ENCODE data around the gene WDFY4.

Gene WDFY4

DNA sequence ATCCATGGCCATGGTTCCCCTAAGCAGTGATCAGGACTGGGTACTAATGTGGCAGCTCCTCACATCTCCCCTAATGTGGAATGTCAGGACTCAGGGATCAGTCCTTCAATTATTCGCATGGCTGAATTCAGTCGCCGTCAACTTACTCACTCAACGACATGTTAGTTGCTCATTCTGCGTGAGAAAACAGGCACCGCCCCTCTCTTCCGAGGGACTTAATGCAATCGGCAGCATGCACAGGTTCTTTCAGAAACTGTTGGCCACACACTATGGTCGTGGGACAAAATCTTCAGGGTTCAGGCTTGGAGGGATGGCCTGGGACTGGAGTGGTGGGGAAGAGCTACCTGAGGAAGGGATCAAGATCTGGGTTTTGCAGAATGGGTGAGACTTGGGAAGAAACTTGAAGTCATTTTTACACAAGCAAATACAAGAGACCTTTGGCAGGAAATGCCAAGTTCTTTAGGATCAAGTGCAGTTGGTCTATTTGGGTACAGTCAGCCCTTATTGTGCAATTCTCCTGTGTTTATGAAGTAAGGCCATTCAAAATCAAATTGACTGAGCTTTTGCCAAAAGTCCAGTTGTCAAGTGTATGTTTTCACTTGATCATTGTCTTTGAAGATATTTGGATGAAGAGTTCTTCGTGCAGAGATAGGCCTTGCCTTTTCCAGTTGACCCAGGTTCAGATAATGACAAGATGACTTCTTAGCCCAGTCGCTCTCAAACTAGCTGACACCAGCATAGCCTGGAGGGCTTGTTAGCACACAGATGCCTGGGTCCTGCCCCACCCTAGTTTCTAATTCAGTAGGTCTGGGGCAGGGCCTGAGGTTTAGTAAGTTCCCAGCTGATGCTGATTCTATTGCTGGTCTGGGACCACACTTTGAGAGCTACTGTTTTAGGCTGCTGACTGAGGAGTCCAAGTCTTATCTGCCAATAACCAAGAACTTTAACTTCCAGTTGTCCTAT is 206.5 kb downstream of the WDFY4 start:
- DNase-seq, result no peak

DNA sequence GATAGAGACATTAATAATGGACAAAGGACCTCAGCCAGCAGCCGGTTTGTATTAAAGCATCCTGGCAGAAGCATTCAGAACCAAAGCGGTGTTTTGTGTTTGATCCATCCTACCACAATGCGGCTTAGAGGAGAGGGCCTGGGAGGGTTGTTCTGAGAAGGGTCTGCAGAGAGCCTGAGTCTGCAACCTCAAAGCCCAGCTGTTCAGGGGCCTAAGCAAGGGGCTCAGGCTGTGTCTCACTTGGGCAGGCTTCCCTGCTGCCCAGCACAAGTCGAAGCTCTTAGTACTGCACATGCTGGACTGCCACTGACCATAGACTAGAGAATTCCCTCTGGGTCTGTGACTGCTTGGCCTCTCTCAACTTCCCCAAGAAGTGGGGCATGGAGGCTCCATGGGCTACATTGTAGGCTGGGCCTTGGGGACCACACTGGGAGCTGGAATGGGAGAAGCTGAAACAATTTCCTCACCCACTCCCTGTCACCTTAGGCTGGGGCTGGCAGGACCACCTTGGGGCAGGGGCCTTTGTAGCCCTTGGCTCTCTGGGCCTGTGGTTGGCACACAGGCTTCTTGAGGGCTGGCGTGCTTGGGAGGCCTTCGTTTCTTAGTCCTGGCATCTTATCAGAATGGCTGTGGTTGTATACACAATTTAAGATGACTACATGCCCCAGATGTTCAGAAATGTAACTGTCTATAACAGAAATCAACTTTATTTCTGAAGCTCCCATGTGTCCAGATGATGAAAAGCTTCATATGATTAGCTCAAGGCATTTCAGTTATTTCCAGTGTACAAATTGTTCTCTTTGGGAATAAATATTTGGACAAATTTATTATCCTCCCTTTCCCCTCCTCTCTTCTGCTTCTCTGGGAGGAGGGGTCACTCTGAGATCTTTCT is 210.5 kb downstream of the WDFY4 start:
- no peak for DNase-seq

DNA sequence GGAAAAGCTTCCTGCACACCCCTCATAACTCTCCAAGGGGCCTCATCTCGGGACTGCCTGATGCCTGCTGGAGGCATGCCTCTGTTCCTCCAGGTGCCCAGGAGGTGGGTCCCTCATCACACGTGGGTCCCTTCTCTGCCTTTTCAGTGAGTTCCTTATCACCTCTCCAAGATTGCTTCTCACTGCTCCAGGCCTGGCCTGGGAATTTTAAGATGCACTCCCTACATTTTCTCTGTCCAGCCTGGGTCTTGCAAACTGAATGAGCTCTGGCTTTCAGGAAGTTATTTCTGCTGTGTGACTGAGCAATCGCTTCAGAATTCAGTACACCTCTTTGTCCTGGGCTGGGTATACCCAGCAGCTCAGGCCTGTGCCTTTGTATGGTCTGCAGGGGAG is 211.1 kb downstream of the WDFY4 start:
- no peak for DNase-seq

DNA sequence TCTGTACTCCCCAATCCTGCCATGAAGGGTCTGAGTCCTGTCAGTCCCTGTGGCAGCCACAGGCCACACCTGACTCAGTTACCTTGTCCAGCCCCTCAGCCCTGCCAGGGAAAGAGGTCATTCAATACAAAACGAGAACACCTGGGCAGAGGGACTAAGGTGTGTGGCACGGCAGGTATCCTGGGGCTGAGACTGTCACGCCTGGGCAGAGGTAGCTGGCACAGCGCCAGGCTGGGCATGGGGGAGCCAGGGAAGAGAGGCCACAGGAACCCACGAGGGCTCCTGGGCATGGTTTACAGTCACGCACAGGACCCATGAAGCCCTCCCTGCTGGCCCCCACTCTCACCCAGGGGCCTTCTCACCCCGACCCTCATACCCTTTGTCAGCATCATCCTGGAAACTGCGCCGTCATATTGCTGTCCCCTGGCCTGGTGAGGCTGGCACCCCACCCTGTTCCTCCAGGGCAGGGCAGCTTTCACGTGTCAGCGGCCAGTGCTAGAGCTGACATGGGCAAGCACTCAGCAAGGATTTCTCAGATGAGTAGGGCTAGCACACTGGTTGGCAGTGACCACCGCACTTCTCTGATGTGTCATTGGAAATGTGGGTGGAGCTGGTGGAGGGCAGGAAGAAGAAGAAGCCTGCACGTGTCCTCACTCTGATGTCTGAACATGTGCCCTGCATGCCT is 212.2 kb downstream of the WDFY4 start:
- DNase-seq, result no peak

DNA sequence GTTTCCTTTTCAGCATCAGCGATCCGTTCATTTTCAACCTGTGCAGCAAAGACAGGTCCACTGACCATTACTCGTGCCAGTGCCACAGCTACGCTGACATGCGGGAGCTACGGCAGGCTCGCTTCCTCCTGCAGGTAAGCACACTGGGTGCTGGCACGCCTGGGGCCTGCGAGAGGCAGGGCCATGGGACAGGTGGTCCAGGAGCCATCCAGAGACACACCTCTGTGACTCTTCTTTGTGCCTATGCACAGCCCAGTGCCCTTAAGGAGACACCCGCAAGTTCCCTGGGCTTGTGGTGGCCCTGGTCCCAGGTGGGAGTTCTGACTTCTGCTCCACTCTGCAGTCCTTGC is 212.7 kb downstream of the WDFY4 start:
- DNase-seq, result no peak

DNA sequence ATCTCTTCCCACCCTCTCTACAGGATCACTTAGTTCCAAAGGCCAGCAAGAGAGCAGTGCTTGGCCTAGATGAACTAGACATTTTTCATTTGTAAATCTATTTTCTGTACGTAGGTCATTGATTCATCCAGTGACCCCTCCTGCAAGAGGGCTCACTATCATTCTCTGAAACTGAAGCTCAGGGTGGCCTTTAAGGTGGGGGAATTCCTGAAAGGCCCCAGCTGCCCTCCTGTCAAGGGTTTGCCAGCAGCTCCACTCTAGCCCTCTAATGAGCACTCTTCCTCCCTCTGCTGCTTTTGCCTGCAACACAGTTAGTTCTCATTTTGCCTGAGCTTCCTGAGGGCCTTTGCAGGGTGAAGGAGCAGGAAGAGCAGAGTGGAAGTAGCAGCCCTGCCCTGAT is 213.8 kb downstream of the WDFY4 start:
- no peak for DNase-seq

DNA sequence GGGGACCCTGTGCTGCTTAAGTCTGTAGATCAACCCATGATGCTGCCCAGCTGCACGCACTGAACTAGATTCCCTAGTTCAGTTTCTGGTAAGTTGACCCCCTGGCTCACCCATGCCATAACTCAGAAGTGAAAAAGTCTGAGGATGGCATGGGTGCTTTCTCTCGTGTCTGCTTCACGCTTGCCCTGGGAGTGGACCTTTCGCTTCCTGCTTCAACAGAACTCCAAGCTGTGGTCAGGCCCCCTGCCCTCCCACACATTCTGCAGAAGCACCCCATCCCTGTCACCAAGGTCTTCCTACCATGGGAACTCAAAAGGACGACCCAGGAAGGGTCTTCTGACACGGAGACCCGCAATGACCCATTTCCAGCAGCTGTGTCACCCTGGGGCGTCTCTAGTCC is 215.1 kb downstream of the WDFY4 start:
- DNase-seq, result no peak

DNA sequence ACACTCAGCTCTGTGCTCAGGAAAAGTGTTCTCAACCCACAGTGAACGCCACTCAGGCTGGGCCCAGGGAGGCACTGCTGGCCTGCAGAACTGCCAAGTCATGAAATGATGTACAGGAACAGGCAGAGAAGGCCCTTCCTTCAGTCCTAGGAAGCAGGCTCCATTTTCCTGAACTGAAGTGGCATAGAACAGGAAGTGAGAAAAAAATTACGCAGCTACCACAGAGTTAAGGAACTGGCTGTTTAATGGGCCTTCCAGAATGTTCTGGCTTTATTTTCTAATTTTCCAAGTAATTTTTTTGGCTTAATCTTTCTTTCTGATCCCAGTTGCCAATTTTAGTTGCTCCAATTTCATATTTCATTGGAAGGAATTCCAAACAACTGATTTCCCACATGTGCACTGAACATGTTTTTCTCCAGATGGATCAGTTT is 215.7 kb downstream of the WDFY4 start:
- DNase-seq, result no peak

DNA sequence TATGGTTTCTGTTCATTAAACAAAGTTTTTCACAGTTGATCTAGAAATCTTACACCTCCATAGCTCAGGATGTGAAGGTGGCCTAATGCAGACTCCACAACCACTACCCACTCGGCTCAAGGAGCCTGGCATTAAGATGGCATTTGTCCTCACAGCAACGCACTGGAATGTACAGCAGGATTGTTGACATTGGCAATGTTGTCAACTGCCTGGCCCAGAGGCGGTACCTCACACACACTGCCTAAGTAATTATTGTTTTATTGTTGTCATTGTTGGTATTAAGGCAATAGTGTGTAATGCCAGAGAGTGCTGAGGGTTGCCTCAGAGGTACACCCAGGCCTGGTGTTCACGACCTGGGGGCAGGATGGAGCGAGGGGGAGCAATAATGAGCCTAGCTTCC is 216.6 kb downstream of the WDFY4 start:
- DNase-seq, result no peak

DNA sequence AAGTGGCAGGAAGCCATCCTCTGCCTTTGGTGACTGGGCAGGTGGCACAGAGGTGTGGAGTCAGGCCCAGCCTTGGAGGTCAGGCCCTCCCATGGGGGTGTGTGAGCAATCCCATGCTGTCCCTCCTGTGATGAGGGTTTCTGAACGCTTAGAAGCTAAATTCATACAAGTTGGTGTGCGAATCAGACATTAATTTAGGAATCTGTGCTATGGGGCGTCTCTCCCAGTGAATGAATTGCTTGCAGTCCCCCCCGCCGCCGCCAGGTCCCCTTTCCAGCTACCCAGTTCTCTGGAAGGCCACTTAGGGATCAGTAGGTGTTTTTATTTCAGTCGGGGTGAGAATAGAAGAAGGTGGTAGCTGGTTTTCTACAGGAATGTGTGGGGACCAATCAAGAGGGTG is 217.4 kb downstream of the WDFY4 start:
- DNase-seq, result no peak

DNA sequence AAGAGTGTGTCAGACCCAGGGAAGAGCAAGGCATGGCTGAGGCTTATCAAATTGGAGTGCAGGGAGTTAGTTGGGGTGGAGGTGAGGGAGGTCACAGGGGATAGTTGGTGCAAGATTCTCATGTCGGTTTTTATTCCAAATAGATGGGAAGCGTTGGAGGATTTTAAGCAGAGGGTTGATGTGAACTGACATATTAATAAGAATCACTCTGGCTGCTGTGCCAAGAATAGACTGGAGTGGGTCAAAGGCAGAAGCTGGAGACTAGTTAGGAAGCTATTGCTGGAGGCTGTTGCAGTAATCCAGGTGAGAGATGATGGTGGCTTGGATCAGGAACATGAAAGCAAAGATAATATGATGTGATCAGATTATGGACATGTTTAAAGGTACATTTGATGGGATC is 218.5 kb downstream of the WDFY4 start:
- DNase-seq, result no peak

DNA sequence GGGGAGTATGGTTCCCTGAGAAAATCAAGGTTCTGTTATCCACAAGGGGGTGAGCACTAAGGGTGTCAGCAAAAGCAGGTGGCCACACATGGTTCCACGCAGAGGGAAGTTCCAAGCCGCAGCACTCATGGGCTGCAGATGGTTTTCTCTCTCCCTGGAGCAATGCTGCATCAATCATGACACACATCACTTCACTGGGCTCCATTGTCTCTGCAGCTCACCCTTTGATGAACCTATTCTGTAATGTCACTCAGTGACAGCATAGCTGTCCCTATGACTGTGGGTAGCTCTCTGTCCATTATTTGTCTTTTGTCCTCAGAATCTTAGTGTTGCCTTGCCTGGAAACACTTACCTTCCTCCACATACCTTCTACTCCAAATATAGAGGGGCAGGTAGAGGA is 220.2 kb downstream of the WDFY4 start:
- DNase-seq, result no peak

DNA sequence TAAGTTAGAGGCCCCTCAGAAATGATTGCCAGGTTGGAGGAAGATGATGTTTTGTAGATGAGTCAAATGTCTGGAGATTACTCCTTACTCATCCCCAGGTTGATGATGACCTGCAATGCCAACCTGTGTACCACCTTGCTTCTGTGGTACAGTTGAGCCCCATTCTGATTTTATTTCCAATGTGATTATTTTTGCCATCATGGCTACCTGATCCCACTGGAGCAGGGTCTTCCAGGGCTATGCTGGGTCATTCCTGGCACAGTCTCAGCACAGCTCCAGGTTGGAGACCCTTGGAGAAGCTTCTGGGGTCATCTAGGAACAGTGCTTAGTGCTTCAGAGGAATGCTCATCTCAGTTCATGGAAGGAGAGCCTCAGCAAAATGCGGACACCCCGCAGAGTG is 220.6 kb downstream of the WDFY4 start:
- no peak for DNase-seq

DNA sequence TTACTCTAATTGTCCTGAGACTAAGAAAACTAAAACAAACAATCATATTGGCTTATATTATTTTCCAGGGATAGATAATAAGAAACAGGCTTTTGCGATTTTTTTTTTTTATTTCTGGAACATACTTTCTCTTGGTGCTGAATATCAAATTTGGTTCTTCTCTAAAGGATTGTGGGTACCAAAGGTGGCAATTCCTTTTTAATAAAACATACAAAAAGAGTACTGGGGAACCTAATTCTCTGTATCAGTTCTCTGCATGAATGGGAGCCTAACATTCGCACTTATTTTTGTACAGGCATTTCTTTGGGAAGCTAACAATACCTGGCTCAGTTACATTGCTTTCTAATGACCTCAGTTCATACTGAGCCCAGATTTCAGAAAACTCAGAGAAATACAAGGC is 222.2 kb downstream of the WDFY4 start:
- no peak for DNase-seq

DNA sequence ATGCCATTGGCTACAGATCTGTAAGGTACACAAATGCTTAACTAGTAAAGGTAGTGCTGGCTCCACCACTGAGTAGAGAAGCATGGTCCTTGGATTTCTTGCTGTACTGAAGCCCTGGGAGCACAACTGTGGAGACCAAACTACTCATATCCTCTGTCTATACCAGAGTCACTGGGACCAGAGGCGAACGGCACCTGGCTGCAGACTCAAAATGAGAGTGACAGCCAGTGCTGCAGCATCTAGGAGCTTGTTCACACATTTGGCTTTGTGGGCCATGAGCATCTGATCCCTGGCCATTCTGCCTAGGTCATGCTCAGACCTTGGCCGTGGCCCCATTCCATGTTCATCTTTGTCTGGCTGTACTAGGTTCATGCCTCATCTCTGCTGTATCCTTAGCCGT is 223.1 kb downstream of the WDFY4 start:
- no peak for DNase-seq

DNA sequence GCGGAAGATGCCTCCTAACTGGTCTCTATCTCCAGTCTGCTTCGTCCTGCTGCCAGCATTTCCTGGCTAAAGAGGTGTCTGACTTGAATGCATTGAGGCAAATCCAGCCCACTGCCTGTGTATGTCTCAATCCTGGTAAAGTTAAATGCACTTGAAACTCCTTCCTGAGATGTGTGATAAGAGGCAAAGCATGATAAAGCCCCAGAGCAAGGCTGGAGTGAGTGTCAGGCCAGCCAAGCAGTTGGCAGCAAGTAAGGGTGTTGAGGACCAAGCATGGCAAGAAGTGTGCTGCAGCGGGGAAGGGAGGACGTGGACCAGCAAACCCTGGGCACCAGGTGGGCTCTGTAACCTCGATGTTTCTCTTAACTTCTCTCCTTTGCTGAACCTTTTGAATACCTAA is 225.9 kb downstream of the WDFY4 start:
- DNase-seq, result no peak

DNA sequence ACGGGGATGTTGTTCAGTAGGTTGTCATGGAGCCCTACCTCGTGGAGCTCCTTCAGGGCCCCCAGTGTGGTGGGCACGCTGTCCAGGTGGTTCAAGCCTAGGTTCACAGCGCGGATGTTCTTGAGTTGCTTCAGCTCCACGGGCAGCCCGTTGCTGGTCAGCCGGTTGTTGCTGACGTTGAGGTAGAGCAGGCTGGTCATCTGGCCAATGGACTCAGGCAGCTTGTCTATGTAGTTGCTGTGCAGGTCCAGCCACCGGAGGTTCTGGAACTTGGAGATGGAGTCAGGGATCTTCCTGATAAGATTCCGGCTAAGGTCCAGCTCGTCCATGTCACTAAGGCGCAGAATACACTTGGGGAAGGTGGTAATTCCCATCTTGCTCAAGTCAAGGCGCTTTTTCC is 229.0 kb downstream of the WDFY4 start:
- DNase-seq, result no peak

DNA sequence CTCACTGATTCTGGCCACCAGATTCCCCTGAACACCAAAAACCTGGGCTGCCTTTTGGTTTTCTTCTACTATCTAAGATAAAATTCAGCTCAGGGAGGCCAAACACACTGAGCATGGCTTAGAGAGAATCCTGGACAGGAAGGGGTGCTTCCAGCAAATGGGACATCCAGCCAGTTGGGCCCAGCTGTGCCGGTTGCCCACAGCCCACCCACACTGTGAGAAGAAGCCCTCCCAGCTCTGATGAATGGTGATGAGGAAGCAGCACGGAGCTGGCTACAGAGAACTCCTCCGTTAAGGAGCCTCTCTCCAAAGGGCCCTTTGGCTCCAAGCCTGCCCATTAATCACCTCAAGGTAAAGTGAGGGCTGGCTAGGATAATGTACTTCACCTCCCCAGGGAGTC is 239.1 kb downstream of the WDFY4 start:
- DNase-seq, result no peak

DNA sequence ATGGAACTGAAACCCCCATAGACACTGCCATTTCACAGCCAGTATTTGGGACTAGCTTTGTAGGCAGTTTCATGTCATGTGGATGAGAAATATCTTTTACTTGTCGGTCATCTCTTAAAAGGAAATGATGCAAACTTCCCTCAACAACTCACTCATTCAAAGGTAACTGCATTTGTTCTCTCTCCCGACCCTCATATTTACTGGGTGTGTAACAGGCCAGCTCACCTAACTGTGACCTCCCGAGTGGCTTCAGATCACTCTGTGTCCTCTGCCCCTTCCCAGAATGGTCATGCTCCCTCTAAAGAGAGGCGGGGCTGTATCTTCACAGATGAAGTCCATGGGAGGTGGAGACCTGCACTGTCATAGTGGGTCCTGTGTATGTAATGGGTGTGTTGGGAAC is 240.3 kb downstream of the WDFY4 start:
- no peak for DNase-seq

DNA sequence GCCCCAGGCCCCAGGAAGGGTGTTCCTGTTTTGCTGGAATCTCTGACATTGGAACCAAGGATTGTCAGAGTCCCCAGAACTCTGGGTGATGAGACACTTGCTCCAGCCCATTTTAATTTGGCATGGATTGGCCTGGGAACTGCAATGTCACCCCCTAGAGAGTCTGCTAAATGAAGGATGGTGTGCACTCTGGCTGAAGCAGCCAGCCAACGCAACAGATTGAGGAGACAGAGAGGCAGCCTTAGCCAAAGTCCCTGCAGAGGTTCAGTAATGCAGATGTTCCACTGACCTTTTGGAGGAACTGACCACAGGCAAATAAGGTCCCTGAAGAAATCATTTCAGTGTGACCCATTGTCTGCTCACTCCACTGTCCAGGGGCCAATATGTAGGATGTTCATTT is 241.6 kb downstream of the WDFY4 start:
- no peak for DNase-seq

DNA sequence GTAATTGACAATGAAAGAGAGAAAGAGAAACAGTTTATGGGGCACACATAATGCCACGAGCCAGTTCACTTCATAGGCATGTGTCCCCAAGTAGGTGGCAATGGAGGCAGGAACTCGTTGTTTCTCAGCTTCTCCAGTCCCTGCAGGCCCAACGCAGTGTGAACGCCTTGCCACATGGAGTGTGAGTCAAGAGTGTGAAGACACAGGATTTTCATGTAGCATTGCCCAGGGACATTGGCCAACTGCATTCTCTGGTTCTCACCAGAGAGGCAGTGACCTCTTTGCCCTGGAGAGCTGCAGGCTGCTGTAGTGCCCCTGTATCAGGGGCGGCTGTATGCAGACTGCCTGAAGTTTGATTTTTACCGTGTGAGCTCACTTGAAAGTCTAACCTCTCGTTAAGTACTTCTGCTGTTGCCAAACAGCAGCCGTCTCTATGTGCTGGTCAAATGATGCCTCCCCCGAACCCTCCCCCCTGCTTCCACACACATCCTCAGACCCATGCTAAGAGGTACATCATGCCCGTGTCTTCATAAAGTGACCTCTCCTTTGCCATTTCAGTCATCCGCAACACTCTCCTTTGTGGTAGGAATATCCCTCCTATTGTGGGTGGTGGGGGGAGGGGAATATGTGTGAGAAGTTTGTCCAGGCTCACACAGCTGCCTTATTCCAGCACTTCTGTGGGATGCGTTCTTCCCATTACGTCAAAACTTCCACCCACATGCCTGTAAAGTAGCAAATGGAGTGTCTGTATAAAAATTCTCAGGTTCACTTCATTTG is 242.3 kb downstream of the WDFY4 start:
- no peak for DNase-seq

DNA sequence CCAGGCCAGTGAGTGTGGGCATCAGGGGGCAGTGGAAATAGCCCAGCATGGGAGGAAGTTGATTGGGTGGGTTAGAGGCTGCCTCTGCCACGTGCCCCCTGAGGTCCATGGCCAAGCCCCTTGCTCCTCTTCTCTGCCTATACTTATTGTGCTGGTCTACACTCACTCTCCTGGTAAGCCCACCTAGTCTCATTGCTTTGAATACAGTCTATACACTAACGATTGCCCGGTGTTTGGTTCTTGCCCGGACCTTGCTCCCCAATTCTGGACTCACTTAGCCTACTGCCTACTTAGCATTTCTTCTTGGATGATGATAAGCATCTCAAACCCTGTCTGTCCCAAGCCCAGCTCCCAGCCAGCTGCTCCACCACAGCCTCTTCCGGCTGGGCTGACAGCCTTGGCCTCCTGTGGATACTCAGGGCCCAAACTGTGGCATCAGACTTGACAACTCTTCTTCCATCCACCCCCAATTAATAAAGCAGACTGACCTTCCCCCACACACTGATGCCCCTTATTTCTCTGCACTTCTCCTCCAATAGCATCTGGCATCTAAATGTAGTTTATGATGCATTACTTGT is 244.8 kb downstream of the WDFY4 start:
- DNase-seq, result no peak

Data from NCI-H1417 treated with DMSO at 0.1 percent for 48 hours (cell line).